ENCODE measurements around the gene RSPH10B2. TPM values are rescaled to one million over a fixed set of nuclear protein-coding genes. Genes with fewer than 3 reads are reported as not detected.

The RSPH10B2 gene
- 0.14 to 0.15 TPM in 2 of 5 replicates, not detected in the others for total RNA-seq (2022; extraction: Qiagen RNA extraction)

GRCh38 chr7:6753964-6754363 is at the start of gene RSPH10B2:
TSS of gene RSPH10B2 (plus strand) at chr7:6754103. CDS start at chr7:6757678, 3,575 bp downstream.

GRCh38 chr7:6706666-6707407 is 47.1 kb upstream of the RSPH10B2 start, which contains the start of gene ZNF12:
TSS of gene ZNF12 (minus strand) at chr7:6706947. CDS start at chr7:6705173, 1,774 bp downstream.

GRCh38 chr7:6826151-6826550 is 72.2 kb downstream of the RSPH10B2 start, which contains the start of gene CCZ1B:
TSS of gene CCZ1B (minus strand) at chr7:6826275. CDS start at chr7:6826197, 78 bp downstream.

Other genes starting within 250 kb of the RSPH10B2 start
- gene GRID2IP, start 202.6 kb upstream of the RSPH10B2 start, total RNA-seq (2022; extraction: Qiagen RNA extraction), result 0.02 TPM in 1 of 5 replicates, not detected in the others
- gene ZDHHC4, start 176.6 kb upstream of the RSPH10B2 start, total RNA-seq (2022; extraction: Qiagen RNA extraction), result 46.1 to 51.9 TPM (median 48.8 TPM) in 5 replicates
- gene INTS15, start 164.1 kb upstream of the RSPH10B2 start, total RNA-seq (2022; extraction: Qiagen RNA extraction), result 23.1 to 27.9 TPM (median 24.9 TPM) in 5 replicates
- 1.7 to 2.7 TPM (median 2.4 TPM) in 5 replicates for gene ZNF853, start 138.5 kb upstream of the RSPH10B2 start, total RNA-seq (2022; extraction: Qiagen RNA extraction)
- gene ZNF316, start 116.8 kb upstream of the RSPH10B2 start, total RNA-seq (2022; extraction: Qiagen RNA extraction), result 12.2 to 15.5 TPM (median 13.7 TPM) in 5 replicates
- 9.9 to 13.6 TPM (median 11.5 TPM) in 5 replicates for gene ZNF12, start 47.2 kb upstream of the RSPH10B2 start, total RNA-seq (2022; extraction: Qiagen RNA extraction)
- gene CCZ1B, start 72.2 kb downstream of the RSPH10B2 start, total RNA-seq (2022; extraction: Qiagen RNA extraction), result 19.9 to 24.0 TPM (median 21.4 TPM) in 5 replicates

All from A549 treated with Hydrocortisone at 1 μM for 4 hours (cell line).